Ishikawa (cell line): ENCODE measurements around the gene KCNT1.

ENCODE experiments used
- CREB1 ChIP-seq: IDR thresholded peaks from 2 replicates; pipeline ENCODE4 v1.6.1; 2012; ENCODE audit warnings: low read depth
- TAF1 ChIP-seq: IDR thresholded peaks from 2 replicates; pipeline ENCODE4 v1.6.1; 2012; ENCODE audit warnings: low read depth, mild to moderate bottlenecking
- TF ChIP-seq, protein P1 (sequence below): IDR thresholded peaks from 2 replicates; pipeline ENCODE4 v1.6.1; 2012; ENCODE audit warnings: low read depth, mild to moderate bottlenecking

DNA sequence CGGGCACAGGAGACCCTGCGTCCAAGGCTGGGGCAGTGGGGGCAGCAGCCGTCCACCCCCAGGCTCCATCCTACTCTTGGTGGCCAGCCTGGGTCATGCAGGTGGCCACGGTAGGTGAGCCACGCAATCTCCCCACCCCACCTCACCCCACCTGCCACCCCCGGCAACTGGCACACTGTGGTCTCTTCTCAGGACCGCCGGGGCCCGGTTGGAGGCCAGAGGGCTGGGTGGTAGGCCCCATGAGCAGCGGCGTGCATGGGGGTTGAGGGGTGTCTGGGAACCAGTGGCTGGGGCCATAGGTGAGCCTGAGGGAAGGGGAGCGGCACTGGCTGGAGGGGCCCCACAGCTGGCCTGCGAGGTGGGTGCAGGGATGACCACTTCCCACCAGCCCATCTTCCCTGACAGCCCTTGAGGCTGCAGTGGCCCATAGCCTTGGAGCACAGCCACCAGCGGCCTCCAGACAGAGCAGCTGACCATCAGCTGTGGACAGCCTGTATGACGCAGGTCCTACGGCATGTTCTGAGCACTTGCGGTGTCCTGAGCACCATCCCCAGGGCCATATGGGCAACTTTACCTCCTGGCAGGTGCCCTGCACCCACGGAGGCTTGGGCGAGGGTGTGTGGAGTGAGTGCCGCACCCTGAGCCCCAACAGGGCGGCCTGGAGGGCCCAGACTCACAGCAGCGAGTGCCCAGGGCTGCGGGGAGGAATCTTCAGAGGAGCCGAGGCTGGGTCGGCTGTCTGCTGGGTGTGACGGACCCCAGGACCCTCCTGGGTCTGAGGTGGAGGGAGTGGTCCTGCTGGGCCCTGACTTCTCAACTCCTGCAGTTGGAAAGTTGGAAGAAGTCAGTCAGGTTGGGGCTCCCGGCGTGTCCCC, 47.4 kb downstream of the KCNT1 start:
- TF ChIP-seq, protein P1, sequence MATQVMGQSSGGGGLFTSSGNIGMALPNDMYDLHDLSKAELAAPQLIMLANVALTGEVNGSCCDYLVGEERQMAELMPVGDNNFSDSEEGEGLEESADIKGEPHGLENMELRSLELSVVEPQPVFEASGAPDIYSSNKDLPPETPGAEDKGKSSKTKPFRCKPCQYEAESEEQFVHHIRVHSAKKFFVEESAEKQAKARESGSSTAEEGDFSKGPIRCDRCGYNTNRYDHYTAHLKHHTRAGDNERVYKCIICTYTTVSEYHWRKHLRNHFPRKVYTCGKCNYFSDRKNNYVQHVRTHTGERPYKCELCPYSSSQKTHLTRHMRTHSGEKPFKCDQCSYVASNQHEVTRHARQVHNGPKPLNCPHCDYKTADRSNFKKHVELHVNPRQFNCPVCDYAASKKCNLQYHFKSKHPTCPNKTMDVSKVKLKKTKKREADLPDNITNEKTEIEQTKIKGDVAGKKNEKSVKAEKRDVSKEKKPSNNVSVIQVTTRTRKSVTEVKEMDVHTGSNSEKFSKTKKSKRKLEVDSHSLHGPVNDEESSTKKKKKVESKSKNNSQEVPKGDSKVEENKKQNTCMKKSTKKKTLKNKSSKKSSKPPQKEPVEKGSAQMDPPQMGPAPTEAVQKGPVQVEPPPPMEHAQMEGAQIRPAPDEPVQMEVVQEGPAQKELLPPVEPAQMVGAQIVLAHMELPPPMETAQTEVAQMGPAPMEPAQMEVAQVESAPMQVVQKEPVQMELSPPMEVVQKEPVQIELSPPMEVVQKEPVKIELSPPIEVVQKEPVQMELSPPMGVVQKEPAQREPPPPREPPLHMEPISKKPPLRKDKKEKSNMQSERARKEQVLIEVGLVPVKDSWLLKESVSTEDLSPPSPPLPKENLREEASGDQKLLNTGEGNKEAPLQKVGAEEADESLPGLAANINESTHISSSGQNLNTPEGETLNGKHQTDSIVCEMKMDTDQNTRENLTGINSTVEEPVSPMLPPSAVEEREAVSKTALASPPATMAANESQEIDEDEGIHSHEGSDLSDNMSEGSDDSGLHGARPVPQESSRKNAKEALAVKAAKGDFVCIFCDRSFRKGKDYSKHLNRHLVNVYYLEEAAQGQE = no peak
- TF ChIP-seq CREB1 = no peak
- TF ChIP-seq TAF1 = no peak
